NCI-H2107 treated with DMSO at 0.1 percent for 48 hours (cell line): ENCODE data around the gene CAPZA2.
"Not testable (repeated sequence)": the region's sequence is repeated elsewhere in the genome, so short reads cannot be mapped to it uniquely, and the experiment has no call there.

Experiments used
- DNase-seq: peaks from one replicate; lab custom pipeline; 2025; ENCODE audit not compliant: unreplicated experiment; lab: John Stamatoyannopoulos, UW

Gene CAPZA2

DNA sequence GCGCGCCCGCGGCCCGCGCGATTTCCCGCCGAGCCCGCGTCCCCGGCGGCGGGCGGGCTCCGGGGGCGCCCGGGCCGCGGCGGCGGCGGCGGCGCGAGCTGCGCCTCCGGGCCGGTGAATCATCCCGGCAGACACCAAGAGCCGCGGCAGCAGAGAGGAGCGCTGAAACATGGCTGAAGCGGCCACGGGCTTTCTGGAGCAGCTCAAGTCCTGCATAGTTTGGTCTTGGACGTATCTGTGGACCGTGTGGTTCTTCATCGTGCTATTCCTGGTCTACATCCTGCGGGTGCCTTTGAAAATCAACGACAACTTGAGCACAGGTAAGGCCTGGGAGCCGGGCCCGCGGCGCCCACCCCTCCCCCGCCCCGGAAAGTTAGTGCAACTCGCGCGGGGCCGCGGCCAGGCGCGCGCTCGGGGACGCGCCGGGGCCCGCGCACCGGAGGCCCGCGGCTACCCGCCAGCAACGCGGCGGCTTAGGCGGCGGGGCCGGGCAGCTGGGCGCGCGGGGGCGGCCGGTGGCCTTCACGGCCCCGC, 91.1 kb downstream of the CAPZA2 start, which contains the start of gene ST7:
ST7 (plus strand) TSS at position 130 of the 534 bp plus-strand sequence; CDS start at position 170, 40 bp downstream.
- DNase-seq = peak; percentile 53

DNA sequence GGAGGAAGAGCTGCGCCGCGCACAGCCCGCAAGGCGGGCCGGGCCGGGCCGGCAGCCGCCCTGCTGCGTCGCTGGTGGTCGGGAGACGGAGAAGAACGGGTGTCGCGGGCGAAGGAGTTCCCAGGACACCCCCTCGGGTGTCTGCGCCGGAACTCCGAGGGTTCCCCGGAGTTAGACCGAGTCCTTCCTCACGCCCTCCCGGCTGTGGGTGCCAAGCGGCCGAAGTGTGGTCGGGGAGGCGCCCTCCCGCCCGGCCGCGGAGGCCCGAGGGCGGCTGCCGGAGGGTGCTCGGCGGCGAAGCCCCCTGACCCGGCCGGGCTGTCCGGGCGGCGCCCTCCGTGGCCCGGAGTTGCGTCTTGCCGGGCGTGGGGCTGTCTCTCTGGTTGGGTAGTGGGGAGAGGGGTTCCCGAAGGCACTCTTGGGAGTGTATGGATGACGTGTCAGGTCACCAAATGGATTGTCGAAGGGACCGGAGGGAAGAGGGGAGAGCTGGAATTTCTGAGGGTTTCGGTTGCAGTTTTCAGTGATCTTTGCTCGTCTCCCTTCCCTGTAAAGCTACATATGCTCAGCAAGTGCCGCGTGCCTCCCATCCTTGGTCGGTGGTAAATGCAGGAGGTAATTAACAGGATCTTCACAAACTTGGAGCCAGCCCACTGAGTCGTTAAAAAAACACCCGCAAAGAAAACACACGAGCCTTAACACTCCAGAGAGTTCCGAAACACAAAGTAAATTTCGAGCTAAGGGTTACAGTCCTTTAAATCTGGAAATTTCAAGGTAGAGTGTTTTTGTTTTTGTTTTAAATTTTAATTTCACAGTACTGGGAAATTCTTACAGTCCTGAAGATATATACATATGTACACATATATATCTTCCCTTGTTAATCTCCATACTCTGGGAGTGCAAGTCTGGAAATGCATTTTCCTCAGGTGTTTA, 91.8 kb downstream of the CAPZA2 start:
- peak; percentile 79 for DNase-seq

DNA sequence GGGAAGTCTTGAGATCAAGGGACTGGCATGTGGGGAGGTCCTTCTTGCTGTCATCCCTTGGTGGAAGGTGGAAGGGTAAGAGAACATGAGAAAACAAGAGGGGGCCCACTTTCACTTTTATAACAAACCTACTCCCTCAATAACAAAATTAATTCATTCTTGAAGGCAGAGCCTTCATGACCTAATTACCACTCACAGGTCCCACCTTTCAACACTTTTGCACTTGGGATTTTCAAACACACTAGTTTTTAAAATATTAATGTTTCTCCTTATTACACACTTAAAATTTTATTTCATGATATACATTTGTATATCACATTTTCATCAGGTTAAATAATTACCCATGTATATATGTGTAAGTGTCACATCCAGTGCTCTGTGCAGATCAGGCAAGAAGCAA, 93.0 kb downstream of the CAPZA2 start:
- no peak for DNase-seq

DNA sequence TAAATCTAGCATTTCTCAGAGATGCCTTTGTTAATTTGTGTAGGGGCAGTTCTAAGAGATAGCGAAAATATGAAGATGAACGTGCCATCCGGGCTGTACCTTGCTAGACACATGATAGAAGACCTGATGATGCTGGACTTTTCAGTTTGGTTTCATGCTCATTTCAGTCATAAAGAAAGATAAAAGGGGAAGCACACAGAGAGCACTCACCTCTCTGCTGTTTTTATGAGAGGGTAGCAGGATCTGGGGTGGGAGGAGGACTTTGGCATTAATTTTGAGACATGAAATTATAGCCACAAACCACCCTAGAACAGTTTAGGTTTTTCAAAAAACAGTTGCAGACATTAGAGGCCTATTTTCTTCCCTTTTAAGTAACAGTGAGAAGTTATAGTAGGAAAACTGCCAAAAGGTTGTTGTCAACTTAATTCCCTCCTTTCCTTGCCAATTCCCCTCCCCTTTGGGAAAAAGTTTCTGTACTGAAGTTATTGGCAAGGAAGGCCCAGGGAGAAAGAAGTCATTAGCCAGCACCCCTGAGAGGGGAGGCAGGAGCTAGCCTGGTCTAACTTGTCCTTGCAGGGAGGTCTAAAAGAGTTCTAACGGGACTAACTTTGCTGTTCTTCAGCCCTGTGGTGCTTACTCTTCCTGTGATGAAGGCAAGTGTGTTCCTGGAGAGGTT, 93.6 kb downstream of the CAPZA2 start:
- no peak for DNase-seq

DNA sequence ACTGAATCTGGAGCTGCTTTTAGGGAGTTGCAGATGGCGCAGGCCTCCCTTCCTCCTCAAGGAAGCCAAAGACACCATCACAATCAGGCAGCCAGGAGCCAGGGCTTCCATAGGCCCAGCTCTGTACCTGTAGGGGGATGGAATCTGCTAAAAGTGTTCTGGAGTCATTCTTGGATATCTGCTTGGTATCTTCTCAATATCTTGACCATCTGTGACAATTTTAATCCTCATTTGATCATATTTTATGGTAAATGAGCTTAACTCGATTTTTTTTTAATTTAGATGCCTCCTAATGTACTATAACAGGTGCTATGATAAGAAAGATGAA, 94.1 kb downstream of the CAPZA2 start:
- no peak for DNase-seq

DNA sequence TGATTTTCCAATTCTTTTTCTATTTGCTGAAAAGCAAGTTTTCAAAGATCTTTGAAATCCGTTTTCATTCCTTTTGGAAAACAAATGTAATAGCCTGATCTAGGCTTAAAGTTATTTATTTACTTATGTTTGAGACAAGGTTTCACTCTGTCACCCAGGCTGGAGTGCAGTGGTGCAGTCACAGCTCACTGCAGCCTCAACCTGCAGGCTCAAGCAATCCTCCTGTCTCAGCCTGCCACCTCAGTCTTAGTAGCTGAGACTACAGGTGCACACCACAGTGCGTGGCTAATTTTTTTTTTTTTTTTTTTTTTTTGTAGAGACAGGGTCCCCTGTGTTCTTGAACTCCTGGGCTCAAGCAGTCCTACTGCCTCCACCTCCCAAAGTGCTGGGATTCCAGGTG, 95.5 kb downstream of the CAPZA2 start:
- DNase-seq = no peak

DNA sequence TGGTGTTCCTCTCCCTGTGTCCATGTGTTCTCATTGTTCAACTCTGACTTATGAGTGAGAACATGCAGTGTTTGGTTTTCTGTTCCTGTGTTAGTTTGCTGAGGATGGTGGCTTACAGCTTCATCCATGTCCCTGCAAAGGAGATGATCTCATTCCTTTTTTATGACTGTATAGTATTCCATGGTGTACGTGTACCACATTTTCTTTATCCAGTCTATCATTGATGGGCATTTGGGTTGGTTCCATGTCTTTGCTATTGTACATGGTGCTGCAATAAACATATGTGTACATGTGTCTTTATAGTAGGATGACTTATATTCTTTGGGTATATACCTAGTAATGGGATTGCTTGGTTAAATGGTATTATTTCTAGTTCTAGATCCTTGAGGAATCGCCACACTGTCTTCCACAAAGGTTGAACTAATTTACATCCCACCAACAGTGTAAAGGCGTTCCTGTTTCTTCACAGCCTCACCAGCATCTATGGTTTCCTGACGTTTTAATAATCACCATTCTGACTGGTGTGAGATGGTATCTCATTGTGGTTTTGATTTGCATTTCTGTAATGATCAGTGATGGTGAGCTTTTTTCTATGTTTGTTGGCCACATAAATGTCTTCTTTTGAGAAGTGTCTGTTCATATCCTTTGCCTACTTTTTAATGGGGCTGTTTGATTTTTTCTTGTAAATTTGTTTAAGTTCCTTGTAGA, 99.7 kb downstream of the CAPZA2 start:
- DNase-seq = not testable (repeated sequence)

DNA sequence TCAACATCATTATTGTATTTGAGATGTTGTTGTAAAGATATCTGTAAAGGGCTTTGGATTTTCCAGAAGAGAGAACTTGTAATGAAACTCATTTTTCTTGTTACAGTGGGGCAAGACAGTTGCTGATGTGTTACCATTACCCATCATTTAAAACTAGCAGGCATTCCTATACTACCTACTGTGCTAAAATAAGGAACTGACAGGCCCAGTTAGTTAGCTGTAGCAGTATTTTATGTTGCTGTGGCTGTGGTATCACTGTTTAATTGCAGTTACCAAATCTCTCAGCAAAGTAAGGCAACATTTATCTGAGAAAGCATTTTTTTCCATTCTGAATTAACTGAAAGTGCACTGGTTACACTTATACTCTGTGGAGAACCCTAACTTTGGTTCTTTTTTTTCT, 100.8 kb downstream of the CAPZA2 start:
- DNase-seq = no peak

DNA sequence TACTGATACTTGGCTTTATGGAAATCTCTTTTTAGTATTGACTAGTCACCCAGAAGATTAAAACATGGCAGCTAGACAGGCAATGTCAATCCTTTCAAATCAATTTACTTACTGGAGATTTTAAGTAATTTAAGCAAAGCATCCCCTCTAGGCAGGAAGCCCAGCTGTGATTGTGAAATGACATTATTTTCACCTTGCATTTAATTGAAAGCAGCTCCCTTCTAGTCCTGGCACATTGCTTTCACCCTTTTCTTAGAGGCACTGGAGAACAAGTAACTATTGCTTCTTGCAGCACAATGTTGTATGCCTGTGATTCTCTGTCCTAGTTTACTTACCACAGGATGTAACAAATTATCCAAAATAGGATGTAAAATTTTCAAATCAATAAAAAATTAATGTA, 104.2 kb downstream of the CAPZA2 start:
- no peak for DNase-seq

DNA sequence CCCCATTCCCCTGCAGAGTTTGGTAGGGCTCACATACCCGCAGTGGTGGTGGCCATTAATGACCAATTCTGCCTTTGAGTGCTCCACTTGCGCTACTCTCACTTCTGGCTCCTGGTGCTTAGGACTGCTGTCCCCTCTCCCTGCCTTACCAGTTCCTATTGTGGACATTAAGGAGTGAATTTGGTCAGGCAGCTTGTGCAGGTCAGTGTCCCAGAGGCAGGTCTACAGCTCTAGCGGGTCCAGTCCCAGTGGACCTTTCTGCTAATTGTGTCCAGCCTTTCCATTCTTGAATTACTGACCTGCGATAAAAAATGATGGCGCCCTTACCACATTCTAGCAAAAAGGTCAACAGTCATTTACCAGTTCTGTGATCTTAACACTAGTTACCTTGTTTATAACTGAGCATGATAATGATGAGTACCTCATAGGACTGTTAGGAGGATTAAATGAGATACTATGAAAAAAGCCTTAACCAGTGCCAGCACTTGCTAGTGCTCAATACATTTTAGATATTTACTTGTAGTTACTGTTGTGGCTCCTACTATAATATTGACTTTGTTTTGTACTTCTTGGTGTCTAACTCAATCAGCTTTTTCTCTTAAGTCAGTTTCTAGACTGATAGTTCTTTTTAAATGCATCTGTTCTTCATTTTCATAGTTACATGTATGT, 105.0 kb downstream of the CAPZA2 start:
- DNase-seq = no peak

DNA sequence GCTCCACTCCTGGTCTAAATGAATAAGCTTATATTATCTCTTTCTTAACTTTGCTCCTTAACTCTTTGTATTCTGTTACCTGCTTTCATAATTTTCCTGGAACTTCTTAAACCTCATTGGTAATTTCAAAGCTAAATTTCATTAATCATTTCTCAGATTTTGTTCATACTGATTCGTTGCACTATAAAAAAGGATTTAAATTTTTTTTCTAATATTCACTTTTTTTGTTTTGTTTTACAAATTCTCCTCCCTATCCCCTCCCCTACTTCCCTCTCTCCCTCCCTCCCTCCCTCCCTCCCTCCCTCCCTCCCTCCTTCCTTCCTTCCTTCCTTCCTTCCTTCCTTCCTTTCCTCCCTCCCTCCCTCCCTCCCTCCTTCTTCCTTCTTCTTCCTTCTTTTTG, 105.6 kb downstream of the CAPZA2 start:
- DNase-seq = no peak

DNA sequence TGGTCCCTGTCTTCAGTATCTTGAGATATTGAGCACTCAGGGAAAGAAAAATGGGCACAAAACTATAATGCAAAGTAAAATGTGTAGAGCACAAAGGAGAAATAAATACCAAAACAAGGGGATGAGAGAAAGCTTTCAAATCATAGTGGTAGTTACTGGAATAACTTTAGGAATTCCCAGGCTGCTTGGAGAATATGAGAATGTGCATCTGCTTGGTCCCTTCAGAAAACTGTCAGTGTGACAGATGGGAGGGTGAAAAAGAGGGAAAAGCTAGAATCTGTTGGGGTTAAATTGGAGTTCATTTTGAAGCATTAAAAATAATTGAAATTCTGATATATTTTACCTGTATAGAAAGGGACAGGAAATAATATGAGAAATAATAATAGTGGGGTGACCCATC, 106.2 kb downstream of the CAPZA2 start:
- DNase-seq = no peak

DNA sequence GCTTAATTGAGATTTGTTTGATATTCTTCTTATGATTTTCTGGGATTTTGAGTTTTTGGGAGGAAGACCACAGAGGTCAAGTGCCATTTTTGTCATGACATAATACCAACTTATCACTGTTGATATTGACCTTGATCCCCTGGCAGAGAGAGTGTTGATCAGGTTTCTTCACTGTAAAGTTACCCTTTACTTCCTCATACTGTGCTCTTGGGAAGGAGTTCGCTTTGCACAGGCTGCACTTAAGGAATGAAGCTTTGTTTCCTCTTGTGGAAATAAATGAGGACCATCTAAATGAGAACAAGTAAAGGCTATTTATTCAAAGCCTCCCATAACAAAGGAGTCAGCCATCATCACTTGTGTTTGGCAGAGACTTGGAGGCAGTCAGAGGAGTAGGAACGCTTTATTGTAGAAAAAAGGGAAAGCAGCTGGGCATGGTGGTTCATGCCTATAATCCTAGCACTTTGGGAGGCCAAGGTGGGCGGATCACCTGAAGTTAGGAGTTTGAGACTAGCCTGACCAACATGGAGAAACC, 107.0 kb downstream of the CAPZA2 start:
- DNase-seq = no peak

DNA sequence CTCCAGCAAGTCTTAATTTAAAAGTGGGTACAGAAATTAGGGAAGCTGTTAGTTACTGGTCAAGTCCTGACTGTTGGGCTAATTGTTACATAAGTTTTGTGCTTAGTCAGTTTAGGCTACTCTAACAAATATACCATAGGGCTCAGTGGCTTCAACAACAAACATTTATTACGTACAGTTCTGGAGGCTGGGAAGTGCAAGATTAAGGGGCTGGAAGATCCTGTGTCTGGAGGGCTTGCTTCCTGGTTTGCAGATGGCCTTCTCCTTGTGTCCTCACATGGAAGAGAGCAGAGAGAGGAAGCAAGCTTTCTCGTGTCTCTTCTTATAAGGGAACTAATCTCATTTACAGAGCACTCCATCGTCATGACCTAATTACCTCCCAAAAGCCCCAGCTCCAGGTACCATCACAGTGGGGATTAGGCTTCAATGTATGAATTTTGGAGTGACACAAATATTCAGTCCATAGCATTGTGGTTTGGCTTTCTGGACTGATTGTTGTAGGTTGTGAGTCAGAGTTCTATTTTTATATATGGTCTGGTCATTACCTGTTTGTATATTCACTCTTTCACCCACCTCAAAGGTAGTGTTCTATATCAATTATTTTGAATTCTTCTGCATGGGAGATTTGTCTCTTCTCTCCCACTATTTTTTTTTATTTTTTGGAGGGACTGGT, 108.0 kb downstream of the CAPZA2 start:
- DNase-seq = no peak

DNA sequence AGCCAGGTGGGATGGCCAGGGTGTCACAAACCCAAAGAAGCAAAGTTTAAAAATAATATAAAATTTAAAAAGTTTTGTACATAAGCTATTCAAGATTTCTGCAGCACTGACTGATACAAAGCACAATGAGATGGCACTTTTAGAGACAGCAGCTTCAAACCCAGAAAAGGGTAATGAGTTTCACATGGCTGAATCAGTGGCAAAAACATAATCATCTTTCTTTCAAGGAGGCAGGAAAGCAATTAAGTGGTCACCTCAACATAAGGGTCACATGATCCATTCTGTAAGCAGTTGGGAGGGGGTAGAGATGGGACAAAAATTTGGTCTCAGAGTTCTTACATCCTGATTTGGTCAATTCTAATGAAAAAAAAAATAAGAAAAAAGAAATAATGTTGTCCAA, 108.8 kb downstream of the CAPZA2 start:
- DNase-seq = not testable (repeated sequence)
